HG03103 (cell line): ENCODE data around the gene CTIF.

Experiments used
- ATAC-seq: cut with Tn5 transposase; IDR thresholded peaks from one replicate; pipeline ENCODE4 v1.9.1; 2021; ENCODE audit warnings: low read depth; ENCODE audit not compliant: unreplicated experiment

The CTIF gene

GRCh38 chr18:48838166-48838775 lies 299.4 kb downstream of the CTIF start:
- ATAC-seq: no peak

- ATAC-seq: no peak
Measured at GRCh38 chr18:48838921-48839818, 300.3 kb downstream of the CTIF start.

GRCh38 chr18:48839819-48840490 lies 301.1 kb downstream of the CTIF start:
- ATAC-seq: no peak

- no peak for ATAC-seq
Measured at GRCh38 chr18:48840491-48840877, 301.7 kb downstream of the CTIF start.

- ATAC-seq: no peak
Measured at GRCh38 chr18:48841381-48842258, 302.8 kb downstream of the CTIF start.

- no peak for ATAC-seq
Measured at GRCh38 chr18:48842259-48843061, 303.6 kb downstream of the CTIF start.

GRCh38 chr18:48843162-48843561 lies 304.3 kb downstream of the CTIF start:
- no peak for ATAC-seq

GRCh38 chr18:48843596-48843995 lies 304.8 kb downstream of the CTIF start:
- no peak for ATAC-seq

GRCh38 chr18:48844271-48844670 lies 305.4 kb downstream of the CTIF start:
- no peak for ATAC-seq

- no peak for ATAC-seq
Measured at GRCh38 chr18:48845174-48845573, 306.3 kb downstream of the CTIF start.

GRCh38 chr18:48846423-48846932 lies 307.6 kb downstream of the CTIF start:
- ATAC-seq: no peak

- no peak for ATAC-seq
Measured at GRCh38 chr18:48847807-48848486, 309.1 kb downstream of the CTIF start.

- no peak for ATAC-seq
Measured at GRCh38 chr18:48848641-48849143, 309.9 kb downstream of the CTIF start.

- ATAC-seq: no peak
Measured at GRCh38 chr18:48850822-48851598, 312.2 kb downstream of the CTIF start.

GRCh38 chr18:48851599-48851960 lies 312.7 kb downstream of the CTIF start:
- ATAC-seq: no peak

GRCh38 chr18:48852292-48852691 lies 313.5 kb downstream of the CTIF start:
- no peak for ATAC-seq

GRCh38 chr18:48852794-48853193 lies 314.0 kb downstream of the CTIF start:
- no peak for ATAC-seq

GRCh38 chr18:48853588-48853987 lies 314.8 kb downstream of the CTIF start:
- no peak for ATAC-seq
